Measurements from ENCODE around the gene FDXACB1.
A peak's percentile ranks its signal among the peaks of the same experiment; 100 is the strongest.

FDXACB1 gene

DNA sequence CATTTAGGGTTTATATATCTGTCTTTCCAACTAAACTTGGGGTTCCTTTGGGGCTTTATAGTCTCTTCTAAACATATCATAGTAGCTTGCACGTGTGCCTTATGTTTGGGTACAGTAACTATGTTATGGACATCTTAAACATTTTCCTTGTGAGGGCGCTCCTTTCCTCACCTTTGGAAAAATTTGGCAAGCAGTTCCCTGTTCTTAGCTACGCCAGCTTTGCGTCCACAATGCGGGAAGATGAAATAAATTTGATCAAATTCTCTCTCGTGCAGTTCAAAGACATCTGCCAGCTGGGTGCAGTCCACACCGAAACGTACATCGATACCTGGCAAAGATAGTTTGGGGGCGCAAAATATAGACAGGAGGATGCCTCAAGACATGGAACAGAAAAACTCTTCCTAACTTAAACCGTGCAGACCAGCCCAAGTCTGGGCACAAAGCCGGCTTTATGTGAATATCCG, 548 bp downstream of the FDXACB1 start:
- TF ChIP-seq, protein P1, sequence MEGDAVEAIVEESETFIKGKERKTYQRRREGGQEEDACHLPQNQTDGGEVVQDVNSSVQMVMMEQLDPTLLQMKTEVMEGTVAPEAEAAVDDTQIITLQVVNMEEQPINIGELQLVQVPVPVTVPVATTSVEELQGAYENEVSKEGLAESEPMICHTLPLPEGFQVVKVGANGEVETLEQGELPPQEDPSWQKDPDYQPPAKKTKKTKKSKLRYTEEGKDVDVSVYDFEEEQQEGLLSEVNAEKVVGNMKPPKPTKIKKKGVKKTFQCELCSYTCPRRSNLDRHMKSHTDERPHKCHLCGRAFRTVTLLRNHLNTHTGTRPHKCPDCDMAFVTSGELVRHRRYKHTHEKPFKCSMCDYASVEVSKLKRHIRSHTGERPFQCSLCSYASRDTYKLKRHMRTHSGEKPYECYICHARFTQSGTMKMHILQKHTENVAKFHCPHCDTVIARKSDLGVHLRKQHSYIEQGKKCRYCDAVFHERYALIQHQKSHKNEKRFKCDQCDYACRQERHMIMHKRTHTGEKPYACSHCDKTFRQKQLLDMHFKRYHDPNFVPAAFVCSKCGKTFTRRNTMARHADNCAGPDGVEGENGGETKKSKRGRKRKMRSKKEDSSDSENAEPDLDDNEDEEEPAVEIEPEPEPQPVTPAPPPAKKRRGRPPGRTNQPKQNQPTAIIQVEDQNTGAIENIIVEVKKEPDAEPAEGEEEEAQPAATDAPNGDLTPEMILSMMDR (conservative IDR thresholded peaks at IDR 0.05; ENCODE audit: low read length) = no peak
- H3K4me3 ChIP-seq (ENCODE audit: low read length) = peak overlapping the region; percentile 97
- no peak for DNase-seq (ENCODE audit: low read depth)

DNA sequence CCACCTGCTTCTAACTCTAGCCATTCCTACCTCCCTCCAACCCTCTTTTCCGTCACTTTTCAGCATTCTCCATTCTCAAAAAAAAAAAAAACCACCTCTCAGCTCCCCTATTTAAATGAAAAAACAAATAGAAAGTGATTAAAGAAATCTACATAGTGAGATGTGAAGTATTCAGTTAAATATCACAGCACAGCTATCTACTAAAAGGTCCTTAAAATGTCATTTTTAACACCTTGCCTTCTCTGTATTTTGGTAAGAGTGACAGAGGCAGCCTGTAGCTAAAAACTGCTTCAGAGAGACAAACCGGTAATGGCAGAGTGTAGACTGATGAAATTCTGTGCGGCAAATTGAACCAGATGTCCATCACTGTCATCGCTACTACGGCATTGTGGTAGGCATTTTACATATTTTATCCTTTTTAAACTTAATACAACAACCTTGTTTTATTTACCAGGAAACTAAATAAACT, 7.2 kb downstream of the FDXACB1 start:
- TF ChIP-seq, protein P1 (conservative IDR thresholded peaks at IDR 0.05; ENCODE audit: low read length) = no peak
- no peak for DNase-seq (ENCODE audit: low read depth)
- H3K4me3 ChIP-seq (ENCODE audit: low read length) = peak overlapping the region; percentile 90

DNA sequence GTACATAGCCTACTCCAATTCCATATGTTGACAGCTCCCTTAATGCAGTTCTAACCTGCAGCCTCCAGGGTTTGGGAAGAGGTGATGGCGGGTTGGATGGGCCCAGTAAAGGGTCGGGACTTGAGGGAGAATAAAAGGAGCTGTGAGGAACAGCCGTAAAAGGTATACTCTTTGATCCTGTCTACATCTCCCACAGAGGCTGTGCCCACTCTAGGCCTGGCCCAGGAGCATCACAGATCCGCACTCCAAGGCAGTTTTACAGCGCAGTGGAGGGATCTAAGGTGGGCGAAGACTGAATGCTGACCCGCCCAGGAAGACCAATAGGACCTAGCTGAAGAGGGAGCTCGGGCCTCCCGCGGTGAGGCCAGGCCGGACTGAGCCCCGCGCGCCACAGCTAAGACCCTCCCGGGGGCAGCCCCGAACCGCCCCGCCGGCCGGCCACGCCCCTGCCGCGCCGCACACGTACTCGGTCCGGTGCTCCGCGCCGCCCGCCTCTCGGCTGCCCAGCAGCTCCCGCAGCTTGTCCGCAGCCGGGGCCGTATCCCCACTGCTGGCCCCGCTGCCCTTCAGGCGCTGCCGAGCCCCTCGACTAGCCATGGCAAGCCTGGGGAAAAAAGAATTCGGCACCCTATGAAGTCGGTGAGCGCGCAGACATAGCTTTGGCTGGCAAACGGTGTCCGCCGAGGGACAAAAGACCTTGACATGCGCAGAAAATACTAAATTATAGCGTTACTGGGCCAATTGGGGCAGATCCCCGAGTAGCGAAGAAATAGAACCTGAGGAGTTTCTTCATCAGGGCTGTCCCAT, 7.9 kb downstream of the FDXACB1 start, which contains the start of gene ALG9:
ALG9 (minus strand) TSS at position 696 of the 807 bp plus-strand sequence; CDS start at position 597, 99 bp downstream.
- peak; percentile 85 for DNase-seq (ENCODE audit: low read depth)
- peak within 1 kb of the TSS; percentile 90 for H3K4me3 ChIP-seq (ENCODE audit: low read length)
- TF ChIP-seq, protein P1 (conservative IDR thresholded peaks at IDR 0.05; ENCODE audit: low read length) = peak; percentile 52

DNA sequence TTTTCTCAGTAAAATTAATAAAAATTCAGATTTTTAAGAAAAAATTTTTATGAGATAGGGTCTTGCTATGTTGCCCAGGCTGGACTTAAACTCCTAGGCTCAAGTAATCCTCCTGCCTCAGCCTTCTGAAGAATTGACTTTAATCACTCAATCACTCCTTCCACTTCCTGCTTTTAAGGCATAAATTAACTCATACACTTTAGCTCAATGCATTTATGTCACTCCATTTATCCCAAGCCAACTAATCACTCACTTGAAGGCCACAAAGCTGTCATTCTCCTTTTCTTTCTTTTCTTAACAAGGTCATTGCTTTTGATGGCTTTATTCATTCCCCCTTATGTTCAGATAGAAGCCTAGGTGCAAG, 8.5 kb downstream of the FDXACB1 start:
- H3K4me3 ChIP-seq (ENCODE audit: low read length) = peak overlapping the region; percentile 90
- DNase-seq (ENCODE audit: low read depth) = no peak
- TF ChIP-seq, protein P1 (conservative IDR thresholded peaks at IDR 0.05; ENCODE audit: low read length) = no peak

DNA sequence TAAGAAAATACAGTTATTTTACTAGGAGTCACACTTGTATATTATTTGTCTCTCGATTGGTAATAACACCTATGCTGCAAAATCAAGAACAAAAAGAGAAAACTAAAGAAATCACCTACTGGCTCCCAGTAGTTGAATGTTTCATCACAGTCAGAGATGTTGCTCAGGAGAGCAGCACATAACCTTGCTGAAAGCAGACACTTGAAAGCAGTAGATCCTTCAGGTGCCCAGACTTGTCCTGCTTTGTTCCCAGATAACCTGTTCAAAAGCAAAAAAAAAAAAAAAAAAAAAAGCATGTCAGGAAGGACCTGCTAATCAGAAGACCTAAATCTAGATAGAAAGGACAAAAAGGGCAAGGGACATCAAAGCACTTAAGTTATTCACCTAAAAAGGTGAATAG, 8.9 kb downstream of the FDXACB1 start:
- TF ChIP-seq, protein P1 (conservative IDR thresholded peaks at IDR 0.05; ENCODE audit: low read length) = no peak
- peak overlapping the region; percentile 90 for H3K4me3 ChIP-seq (ENCODE audit: low read length)
- DNase-seq (ENCODE audit: low read depth) = no peak

DNA sequence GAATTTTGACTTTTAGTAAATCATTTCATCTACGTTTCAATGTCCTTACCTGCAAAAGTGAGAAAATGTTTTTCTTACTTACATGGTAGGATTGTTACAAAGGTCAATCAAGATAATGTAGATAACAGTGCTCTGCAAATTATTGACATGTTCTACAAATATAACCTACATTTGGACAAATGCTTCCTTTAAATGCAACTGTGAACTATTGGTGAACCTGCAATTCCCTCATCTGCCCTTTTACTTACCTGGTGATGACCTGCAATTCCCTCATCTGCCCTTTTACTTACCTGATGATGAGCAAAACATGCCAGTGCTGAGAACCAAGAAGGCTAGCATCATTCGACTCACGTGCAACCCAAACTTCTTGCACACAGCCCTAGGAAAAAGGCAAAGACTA, 18.7 kb downstream of the FDXACB1 start:
- no peak for DNase-seq (ENCODE audit: low read depth)

More for the DNA sequence above, 18.7 kb downstream of the FDXACB1 start:
- TF ChIP-seq, protein P1 (conservative IDR thresholded peaks at IDR 0.05; ENCODE audit: low read length) = no peak
- no peak overlapping the region for H3K4me3 ChIP-seq (ENCODE audit: low read length)
